Measurements from ENCODE around the gene FCER1G.

DNA sequence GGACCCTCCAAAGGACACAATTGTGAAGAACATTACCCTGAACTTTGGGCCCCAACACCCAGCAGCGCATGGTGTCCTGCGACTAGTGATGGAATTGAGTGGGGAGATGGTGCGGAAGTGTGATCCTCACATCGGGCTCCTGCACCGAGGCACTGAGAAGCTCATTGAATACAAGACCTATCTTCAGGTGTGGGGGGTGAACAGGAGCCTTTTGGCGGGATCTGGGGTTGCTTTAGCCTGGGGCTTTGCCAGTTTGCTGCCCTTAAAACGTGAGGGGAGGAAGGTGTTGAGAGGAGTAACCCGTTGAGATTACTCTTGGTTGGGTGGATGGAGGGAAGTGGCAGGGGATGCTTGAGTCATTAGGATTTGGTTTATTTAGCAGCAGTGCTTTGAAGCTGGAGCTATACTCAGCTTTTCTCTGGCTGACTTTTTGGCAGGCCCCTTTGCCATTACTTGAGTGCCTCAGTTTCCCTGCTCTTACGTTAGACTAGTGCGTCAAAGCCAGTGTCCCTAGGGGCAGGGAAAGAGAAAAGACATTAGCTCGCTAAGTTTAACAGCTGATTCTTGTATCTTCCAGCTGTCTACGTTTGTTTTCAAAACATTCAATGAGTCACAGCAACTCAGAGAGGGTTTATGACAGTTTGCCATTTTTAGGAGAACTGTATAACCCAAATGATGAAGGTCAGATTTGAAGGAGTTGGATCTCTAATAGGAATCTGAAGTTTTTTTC lies 8.5 kb upstream of the FCER1G start:
- TF ChIP-seq, protein P1, sequence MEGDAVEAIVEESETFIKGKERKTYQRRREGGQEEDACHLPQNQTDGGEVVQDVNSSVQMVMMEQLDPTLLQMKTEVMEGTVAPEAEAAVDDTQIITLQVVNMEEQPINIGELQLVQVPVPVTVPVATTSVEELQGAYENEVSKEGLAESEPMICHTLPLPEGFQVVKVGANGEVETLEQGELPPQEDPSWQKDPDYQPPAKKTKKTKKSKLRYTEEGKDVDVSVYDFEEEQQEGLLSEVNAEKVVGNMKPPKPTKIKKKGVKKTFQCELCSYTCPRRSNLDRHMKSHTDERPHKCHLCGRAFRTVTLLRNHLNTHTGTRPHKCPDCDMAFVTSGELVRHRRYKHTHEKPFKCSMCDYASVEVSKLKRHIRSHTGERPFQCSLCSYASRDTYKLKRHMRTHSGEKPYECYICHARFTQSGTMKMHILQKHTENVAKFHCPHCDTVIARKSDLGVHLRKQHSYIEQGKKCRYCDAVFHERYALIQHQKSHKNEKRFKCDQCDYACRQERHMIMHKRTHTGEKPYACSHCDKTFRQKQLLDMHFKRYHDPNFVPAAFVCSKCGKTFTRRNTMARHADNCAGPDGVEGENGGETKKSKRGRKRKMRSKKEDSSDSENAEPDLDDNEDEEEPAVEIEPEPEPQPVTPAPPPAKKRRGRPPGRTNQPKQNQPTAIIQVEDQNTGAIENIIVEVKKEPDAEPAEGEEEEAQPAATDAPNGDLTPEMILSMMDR (IDR thresholded peaks at IDR 0.05; ENCODE audit: low read length) = no peak
- no peak for TF ChIP-seq EZH2 (IDR thresholded peaks at IDR 0.05; ENCODE audit: borderline replicate concordance, low read length)
